Skeletal muscle satellite cell (primary cell): Measurements from ENCODE around the gene POLA1.

Experiments
- H3K27me3 ChIP-seq: 2 replicates; pipeline ENCODE4 v1.7.0; 2013; ENCODE audit warnings: low read length; ENCODE audit not compliant: control insufficient read depth, insufficient read depth
- H3K36me3 ChIP-seq: 2 replicates; pipeline ENCODE4 v1.7.0; 2013; ENCODE audit warnings: mild to moderate bottlenecking, control low read depth, low read length; ENCODE audit not compliant: insufficient read depth
- H3K4me1 ChIP-seq: 2 replicates; pipeline ENCODE4 v1.7.0; 2013; ENCODE audit warnings: low read length; ENCODE audit not compliant: control insufficient read depth, insufficient read depth
- H3K4me2 ChIP-seq: 2 replicates; pipeline ENCODE4 v1.7.0; 2013; ENCODE audit warnings: mild to moderate bottlenecking, low read length
- H3K4me3 ChIP-seq: 2 replicates; pipeline ENCODE4 v1.7.0; 2013; ENCODE audit warnings: low read length
- H3K9ac ChIP-seq: 2 replicates; pipeline ENCODE4 v1.7.0; 2013; ENCODE audit warnings: mild to moderate bottlenecking, low read depth, low read length, moderate library complexity
- H3K9me3 ChIP-seq: replicated peaks from 2 replicates; pipeline ENCODE4 v1.7.0; 2013; ENCODE audit warnings: mild to moderate bottlenecking, control low read depth, low read length

Gene POLA1

DNA sequence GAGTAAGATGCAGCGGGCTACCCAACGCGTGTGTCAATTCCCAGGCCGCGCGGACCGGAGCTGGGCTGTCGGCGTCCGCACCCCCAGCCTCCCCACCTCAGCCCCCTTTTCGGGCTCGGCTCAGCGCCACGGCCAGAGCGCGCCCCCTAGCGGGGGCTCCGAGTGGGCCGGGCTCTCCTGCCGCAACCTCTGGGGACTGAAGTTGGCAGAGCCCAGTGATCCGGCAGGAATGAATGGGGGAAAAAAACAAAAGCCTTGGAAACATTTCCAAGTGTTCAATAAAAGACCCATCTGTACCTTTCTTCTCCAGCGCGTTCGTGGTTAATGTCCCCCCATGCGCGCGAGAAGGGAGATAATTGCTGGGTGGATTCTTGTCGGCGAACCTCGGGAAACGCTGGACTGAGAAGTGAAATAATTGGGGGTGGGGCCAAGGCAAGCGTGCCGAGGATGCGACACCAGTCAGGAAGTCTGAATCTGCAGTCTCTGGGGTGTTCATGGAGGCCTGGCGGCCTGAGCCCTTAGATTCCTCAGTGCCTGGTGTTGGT is 327.3 kb downstream of the POLA1 start:
- H3K9me3 ChIP-seq = no peaks in the 10 kb centered on the region
- H3K27me3 ChIP-seq = peaks cover 62% of the 10 kb centered on the region
- H3K4me3 ChIP-seq = peak overlapping the region; percentile 11
- H3K36me3 ChIP-seq = no peaks in the 10 kb centered on the region
- peak overlapping the region; percentile 64 for H3K4me2 ChIP-seq
- no peak overlapping the region for H3K9ac ChIP-seq
- no peaks in the 10 kb centered on the region for H3K4me1 ChIP-seq

DNA sequence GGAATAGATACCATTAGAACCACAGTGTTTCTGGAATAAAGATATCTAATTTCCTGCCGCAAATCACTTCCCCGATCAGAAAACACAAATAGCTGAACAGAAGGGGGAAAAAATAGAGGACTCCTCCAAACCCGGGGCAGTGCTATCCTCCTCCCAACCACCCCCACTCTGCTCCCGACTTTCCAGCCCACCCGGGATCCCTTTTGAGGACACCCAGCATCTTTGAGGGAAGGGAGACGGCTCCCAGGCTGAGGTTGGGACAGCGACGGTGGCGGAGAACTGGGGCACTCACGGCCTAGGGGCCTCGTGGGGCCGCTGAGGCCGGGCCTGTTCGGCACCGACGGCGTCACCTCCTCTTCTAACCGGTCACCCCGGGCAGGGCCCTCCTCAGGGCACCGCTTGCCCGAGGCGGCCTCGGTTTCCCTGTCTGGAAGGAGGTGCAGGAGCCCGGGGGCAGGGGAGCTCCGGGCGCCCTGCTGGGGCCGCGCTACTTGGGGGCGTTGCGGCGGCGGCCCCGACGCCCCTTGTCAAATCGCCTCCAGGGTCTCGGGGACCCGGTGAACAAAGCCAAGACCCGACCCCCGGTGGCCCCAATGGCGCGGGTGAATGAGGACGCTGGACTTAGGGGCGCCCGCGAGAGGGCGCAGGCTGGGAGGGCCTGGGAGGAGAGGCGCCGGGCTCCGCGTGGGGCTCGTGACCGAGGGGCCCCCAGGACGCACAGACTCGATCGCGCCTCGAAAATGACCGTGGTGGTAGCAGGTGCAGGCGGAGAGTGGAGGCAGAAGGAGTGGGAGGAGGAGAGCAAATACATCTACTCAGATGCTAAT is 329.0 kb downstream of the POLA1 start:
- Histone ChIP-seq H3K36me3 (no peaks in the 10 kb centered on the region), H3K9me3 (no peaks in the 10 kb centered on the region), H3K4me3 (no peak overlapping the region), H3K9ac (no peak overlapping the region), H3K27me3 (peaks cover 45% of the 10 kb centered on the region), H3K4me1 (no peaks in the 10 kb centered on the region), H3K4me2 (no peak overlapping the region)

DNA sequence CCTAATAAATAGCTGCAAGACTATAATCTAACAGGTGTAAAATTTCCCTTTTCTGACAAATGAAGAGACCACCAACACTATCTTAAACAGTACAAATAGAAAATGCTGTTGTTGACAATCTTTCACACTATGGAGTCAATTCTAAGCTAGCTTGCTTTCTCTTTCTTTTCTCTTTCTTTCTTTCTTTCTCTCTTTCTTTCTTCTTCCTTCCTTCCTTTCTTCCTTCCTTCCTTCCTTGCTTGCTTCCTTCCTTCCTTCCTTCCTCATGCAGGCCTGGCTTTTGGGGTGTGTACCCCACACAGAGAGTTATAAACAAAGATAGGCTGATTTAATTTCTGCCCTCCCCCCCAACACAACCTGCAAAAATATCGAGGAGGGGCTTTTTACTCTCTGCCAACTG is 330.2 kb downstream of the POLA1 start:
- H3K4me2 ChIP-seq = no peak overlapping the region
- H3K36me3 ChIP-seq = no peaks in the 10 kb centered on the region
- no peaks in the 10 kb centered on the region for H3K9me3 ChIP-seq
- peaks cover 3% of the 10 kb centered on the region for H3K4me1 ChIP-seq
- no peak overlapping the region for H3K4me3 ChIP-seq
- no peak overlapping the region for H3K9ac ChIP-seq
- peaks cover 37% of the 10 kb centered on the region for H3K27me3 ChIP-seq

DNA sequence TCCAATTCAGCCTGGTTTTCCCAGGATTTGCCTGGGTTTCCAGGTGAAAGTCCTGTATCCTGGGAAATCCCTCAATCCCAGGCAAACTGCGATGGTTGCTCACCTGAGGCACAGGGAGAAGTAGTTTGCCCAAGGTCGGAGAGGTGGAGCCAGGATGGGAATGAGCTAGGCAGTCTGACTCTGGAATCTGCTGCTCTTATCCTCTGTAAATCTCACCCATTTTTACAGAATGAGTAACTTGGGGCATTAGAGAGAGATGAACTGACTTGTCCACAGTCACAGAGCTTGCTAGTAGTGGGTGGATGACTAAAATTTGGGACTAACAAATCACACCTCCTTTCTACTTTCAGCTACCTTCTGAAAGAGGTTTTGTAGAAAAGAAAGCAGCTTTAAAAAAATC is 331.9 kb downstream of the POLA1 start:
- H3K4me1 ChIP-seq = peaks cover 8% of the 10 kb centered on the region
- H3K36me3 ChIP-seq = no peaks in the 10 kb centered on the region
- H3K9ac ChIP-seq = no peak overlapping the region
- peaks cover 23% of the 10 kb centered on the region for H3K27me3 ChIP-seq
- no peak overlapping the region for H3K4me2 ChIP-seq
- no peaks in the 10 kb centered on the region for H3K9me3 ChIP-seq
- no peak overlapping the region for H3K4me3 ChIP-seq

DNA sequence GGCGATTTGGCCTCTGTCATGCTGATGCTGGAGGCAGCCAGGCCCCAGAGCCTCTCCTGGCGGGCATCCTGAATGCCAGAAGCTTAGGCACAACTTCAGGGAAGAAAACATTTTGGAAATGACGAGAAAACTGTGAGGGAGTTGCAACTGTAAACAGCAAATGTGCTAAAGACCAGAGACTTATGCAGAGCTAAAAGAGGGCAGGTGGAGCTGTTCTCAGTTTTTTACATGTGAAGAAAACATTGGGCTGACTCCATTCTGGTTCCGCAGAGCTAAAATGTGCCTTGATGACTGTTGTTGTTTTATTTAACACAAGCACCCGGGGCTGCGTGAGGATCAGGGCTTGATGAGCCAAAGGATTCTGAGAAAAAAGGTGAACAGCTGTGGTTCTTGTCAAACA is 332.9 kb downstream of the POLA1 start:
- Histone ChIP-seq H3K9ac (no peak overlapping the region), H3K4me1 (peaks cover 8% of the 10 kb centered on the region), H3K36me3 (no peaks in the 10 kb centered on the region), H3K27me3 (peaks cover 15% of the 10 kb centered on the region), H3K4me2 (no peak overlapping the region), H3K9me3 (no peaks in the 10 kb centered on the region), H3K4me3 (no peak overlapping the region)

DNA sequence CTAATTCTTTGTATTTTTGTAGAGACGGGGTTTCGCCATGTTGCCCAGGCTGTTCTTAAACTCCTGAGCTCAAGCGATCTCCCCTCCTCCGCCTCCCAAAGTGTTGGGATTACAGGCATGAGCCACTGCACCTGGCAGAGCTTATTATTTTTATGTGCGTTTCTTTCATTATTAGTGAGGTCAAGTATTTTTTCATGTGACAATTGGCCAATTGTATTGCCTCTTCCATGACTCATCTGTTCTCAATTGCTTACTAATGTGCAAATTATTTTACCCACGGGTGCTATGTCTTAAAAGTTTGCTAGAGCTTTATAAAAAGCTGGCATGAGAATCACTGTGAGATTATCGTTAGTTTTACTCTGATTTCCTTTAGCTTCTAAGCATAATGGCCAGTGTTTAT is 335.0 kb downstream of the POLA1 start:
- Histone ChIP-seq H3K9ac (peak overlapping the region; percentile 55), H3K4me1 (peaks cover 8% of the 10 kb centered on the region)

DNA sequence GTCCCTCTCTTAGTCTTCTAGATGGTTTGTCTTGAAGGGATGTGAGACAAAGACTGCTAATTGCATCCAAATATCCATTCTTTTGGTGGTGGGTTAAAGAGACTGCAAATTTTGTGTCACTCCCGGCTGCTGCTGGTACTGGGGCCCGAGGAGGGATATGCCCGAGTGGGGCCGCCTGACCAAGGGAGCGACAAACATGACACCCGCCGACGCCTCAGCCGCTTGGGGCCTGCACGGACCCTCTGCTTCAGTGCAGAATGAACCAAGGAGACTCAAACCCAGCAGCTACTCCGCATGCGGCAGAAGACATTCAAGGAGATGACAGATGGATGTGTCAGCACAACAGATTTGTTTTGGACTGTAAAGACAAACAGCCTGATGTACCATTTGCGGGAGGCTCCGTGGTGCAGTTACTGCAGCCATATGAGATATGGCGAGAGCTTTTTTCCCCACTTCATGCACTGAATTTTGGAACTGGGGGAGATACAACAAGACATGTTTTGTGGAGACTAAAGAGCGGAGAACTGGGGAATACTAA is 335.6 kb downstream of the POLA1 start:
- Histone ChIP-seq H3K9ac (peak overlapping the region; percentile 55), H3K4me3 (peak overlapping the region; percentile 52), H3K9me3 (no peaks in the 10 kb centered on the region), H3K36me3 (no peaks in the 10 kb centered on the region), H3K4me2 (peak overlapping the region; percentile 59), H3K27me3 (no peaks in the 10 kb centered on the region), H3K4me1 (peaks cover 8% of the 10 kb centered on the region)

More for the DNA sequence above, 335.0 kb downstream of the POLA1 start:
- Histone ChIP-seq H3K4me3 (peak overlapping the region; percentile 52), H3K9me3 (no peaks in the 10 kb centered on the region), H3K27me3 (no peaks in the 10 kb centered on the region), H3K4me2 (peak overlapping the region; percentile 59), H3K36me3 (no peaks in the 10 kb centered on the region)

DNA sequence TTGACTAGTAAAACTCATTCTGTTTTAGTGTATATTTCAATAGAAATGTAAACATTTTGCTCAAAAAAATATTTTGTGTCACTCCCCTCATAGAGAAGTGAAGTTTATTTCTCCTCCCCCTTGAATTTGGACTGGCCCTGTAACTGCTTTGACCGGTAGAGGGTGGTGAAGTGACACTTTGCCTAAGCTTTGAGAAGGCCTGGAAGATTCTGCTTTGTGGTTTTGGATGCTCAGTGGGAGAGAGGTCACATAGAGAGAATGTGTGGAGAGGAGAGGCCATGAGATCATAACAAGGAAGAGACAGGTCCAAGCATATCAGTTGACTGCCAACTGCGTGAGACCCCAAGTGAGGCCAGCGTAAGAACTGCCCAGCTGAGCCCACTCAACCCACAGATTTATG is 341.2 kb downstream of the POLA1 start:
- H3K36me3 ChIP-seq = no peaks in the 10 kb centered on the region
- no peak overlapping the region for H3K9ac ChIP-seq
- H3K9me3 ChIP-seq = no peaks in the 10 kb centered on the region
- no peak overlapping the region for H3K4me3 ChIP-seq
- H3K27me3 ChIP-seq = no peaks in the 10 kb centered on the region
- H3K4me2 ChIP-seq = no peak overlapping the region
- H3K4me1 ChIP-seq = no peaks in the 10 kb centered on the region

DNA sequence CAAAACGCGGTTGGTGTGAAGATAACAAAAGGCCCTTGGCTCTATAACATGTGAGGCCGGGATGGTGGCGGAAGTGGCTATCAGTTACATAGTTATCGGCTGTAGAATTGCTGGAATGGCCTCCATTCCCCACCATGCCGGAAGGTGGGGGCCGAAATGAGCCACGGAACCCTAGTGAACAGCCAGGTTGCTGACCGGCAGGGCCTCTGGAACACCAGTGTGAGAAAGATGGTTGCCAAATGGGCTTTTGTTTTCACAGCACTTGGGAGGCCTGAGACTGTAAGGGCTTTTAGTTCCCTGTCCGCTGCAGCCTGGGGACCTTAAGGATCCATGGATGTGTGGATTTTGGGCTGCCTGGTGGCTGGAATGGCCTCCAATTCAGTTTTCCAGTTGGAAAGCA is 345.3 kb downstream of the POLA1 start:
- H3K4me3 ChIP-seq = no peak overlapping the region
- H3K4me2 ChIP-seq = no peak overlapping the region
- no peak overlapping the region for H3K9ac ChIP-seq
- H3K4me1 ChIP-seq = no peaks in the 10 kb centered on the region
- H3K27me3 ChIP-seq = no peaks in the 10 kb centered on the region
- no peaks in the 10 kb centered on the region for H3K9me3 ChIP-seq
- H3K36me3 ChIP-seq = no peaks in the 10 kb centered on the region

DNA sequence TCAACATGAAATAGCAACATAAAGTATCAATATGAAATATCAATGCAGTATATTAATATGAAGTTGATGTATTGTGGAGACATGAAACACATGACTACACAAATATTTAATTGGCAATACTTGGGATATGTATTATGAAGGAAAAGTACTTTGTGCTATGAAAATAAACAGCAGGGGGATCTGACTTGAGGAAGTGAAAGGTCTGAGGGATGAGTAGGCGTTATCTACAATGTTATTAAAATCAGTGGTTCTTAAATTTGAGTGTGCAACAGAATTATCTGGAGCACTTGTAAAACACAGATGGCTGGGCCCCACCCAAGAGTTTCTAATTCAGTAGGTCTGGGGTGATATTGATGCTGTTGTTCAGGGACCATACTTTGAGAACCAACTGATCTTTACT is 349.5 kb downstream of the POLA1 start:
- H3K4me2 ChIP-seq = no peak overlapping the region
- no peaks in the 10 kb centered on the region for H3K27me3 ChIP-seq
- H3K9me3 ChIP-seq = no peaks in the 10 kb centered on the region
- H3K4me1 ChIP-seq = no peaks in the 10 kb centered on the region
- H3K4me3 ChIP-seq = no peak overlapping the region
- H3K9ac ChIP-seq = no peak overlapping the region
- no peaks in the 10 kb centered on the region for H3K36me3 ChIP-seq
